ENCODE measurements around the gene PCDH9.

GRCh38 chr13:67228031-67228430, 2.1 kb downstream of the PCDH9 start:
- TF ChIP-seq POLR2AphosphoS5 (IDR thresholded peaks at IDR 0.05; ENCODE audit: low read depth) (no peak), EZH2 (IDR thresholded peaks at IDR 0.05; ENCODE audit: low read depth, unreplicated experiment) (no peak), CTCF (conservative IDR thresholded peaks at IDR 0.05; ENCODE audit: low read depth in 2 of 2) (no peak), ZNF462 (CRISPR knock-in tag; IDR thresholded peaks at IDR 0.05) (no peak), CREB1 (CRISPR knock-in tag; IDR thresholded peaks at IDR 0.05; ENCODE audit: low read depth) (no peak)

All from GM23338 (cell line).